MM.1S (cell line): ENCODE measurements around the gene FOXP1.

Experiments used
- CTCF ChIP-seq: fragments of 300-600 bp; sonication (generic); IDR thresholded peaks from 2 replicates; pipeline ENCODE4 v1.5.1; 2016; ENCODE audit warnings: antibody characterized with exemption, low read length, mixed read lengths
- EZH2 ChIP-seq: fragments of 300-600 bp; sonication (generic); optimal IDR thresholded peaks from 2 replicates; pipeline ENCODE3; 2017; ENCODE audit warnings: low read depth, mild to moderate bottlenecking, antibody characterized with exemption, low read length, mixed read lengths
- EZH2phosphoT487 ChIP-seq: fragments of 300-600 bp; sonication (generic); IDR thresholded peaks from 2 replicates; pipeline ENCODE4 v1.6.1; 2018; ENCODE audit warnings: antibody characterized with exemption, low read length

GRCh38 chr3:71129611-71130431 lies 453.7 kb downstream of the FOXP1 start:
- TF ChIP-seq CTCF (no peak), EZH2 (no peak), EZH2phosphoT487 (no peak)
